AG04450 (cell line): ENCODE measurements around the gene GPX4. TPM values are rescaled to one million over a fixed set of nuclear protein-coding genes. Genes with fewer than 3 reads are reported as not detected.

Experiments used
- CTCF ChIA-PET: fragments of 300-600, 350-600 bp; formaldehyde crosslinking; extraction: SDS; loops from one replicate; lab custom pipeline; 2022; ENCODE audit warnings: antibody characterized with exemption, inconsistent platforms; lab: Charles Lee
- POLR2A ChIA-PET: fragments of 350-600 bp; formaldehyde crosslinking; extraction: SDS; loops from one replicate; lab custom pipeline; 2021; ENCODE audit warnings: antibody characterized with exemption, inconsistent platforms; lab: Yijun Ruan, JAX
- DNase-seq: peaks from one replicate; pipeline ENCODE4 v3.0.0-alpha.2; 2011; ENCODE audit warnings: low read depth, low spot score
- H3K27ac ChIP-seq: one replicate; pipeline ENCODE4 v1.5.1; 2012; ENCODE audit warnings: low read depth, low read length, control low read depth
- H3K27me3 ChIP-seq: one replicate; pipeline ENCODE4 v1.6.0; 2012; ENCODE audit warnings: low read length; ENCODE audit not compliant: control insufficient read depth, insufficient read depth
- H3K4me3 ChIP-seq: 2 replicates; pipeline ENCODE4 v1.5.1; 2011; ENCODE audit warnings: mild to moderate bottlenecking, low read depth, low read length, control low read depth
- H3K9me3 ChIP-seq: 2 replicates; pipeline ENCODE4 v1.5.1; 2012; ENCODE audit warnings: low read length; ENCODE audit not compliant: control insufficient read depth, insufficient read depth
- CTCF ChIP-seq: IDR thresholded peaks from 2 replicates; pipeline ENCODE4 v1.5.1; 2011; ENCODE audit warnings: low read depth, low read length, control low read depth, inconsistent platforms
- polyA plus RNA-seq: library from polyadenylated mRNA; depleted of rRNA; stranded (reverse); fragments of >200 nt; gene quantifications from 2 replicates; pipeline ENCODE4 v1.2.3, GENCODE V29; 2011

GPX4 gene
- polyA plus RNA-seq, 1 experiment = 627 TPM

- ChIA-PET CTCF (interaction anchor here (1.3 kb wide), 1 partner anchor 187 kb away, joined by 6 read pairs; no protein-coding TSS in a partner anchor), POLR2A (interaction anchor here (0.6 kb wide), 1 partner anchor 15 kb away, joined by 5 read pairs; no protein-coding TSS in a partner anchor)
- Histone ChIP-seq H3K27ac (no peak overlapping the region), H3K27me3 (peaks cover 2% of the 10 kb centered on the region), H3K4me3 (no peak overlapping the region), H3K9me3 (peaks cover 71% of the 10 kb centered on the region)
- no peak for DNase-seq
- TF ChIP-seq CTCF = no peak
These were observed 46.5 kb upstream of the GPX4 start for GRCh38 chr19:1057176-1057855.

- Histone ChIP-seq H3K4me3 (no peak overlapping the region), H3K9me3 (peaks cover 78% of the 10 kb centered on the region), H3K27me3 (peaks cover 2% of the 10 kb centered on the region), H3K27ac (no peak overlapping the region)
- TF ChIP-seq CTCF = no peak
- no peak for DNase-seq
- ChIA-PET POLR2A (no interaction called here), CTCF (interaction anchor here (1.3 kb wide), 1 partner anchor 186 kb away, joined by 6 read pairs; no protein-coding TSS in a partner anchor)
These were observed 45.7 kb upstream of the GPX4 start for GRCh38 chr19:1058112-1058511.

DNA sequence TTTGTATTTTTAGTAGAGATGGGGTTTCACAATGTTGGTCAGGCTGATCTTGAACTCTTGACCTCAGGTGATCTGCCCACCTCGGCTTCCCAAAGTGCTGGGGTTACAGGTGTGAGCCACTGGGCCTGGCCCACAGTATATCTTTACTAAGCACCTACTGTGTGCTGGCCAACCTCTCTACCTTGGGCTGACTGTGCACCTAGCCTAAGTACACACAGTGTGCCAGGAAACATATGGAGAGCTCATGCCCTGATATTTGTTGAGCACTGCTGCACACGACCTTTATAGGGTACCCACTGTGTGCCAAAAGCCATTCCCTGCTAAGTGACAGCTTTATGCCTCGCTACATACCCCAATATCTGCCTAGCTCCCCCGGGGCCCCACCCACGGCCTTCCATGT is 43.1 kb upstream of the GPX4 start:
- Histone ChIP-seq H3K27ac (peak overlapping the region; percentile 11), H3K4me3 (no peak overlapping the region), H3K9me3 (peaks cover 68% of the 10 kb centered on the region), H3K27me3 (peaks cover 2% of the 10 kb centered on the region)
- ChIA-PET POLR2A (no interaction called here), CTCF (no interaction called here)
- no peak for DNase-seq
- no peak for TF ChIP-seq CTCF

DNA sequence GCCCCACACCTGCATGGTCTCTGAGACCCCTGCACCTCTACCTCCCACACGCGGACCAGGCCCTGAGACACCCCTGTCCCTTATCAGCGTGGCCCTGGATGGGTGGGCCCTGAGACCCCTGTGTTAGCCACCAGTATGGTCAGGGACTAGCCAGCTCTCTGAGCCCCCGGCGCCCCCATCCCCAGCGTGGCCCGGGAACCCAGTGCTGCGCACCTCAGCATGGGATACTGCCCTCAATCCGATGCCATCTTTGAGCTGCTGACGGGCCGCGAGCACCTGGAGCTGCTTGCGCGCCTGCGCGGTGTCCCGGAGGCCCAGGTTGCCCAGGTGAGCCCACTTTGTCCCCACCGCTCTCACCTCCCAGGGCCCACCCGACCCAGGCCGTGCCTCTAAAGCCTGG is 41.8 kb upstream of the GPX4 start:
- no peak for TF ChIP-seq CTCF

DNA sequence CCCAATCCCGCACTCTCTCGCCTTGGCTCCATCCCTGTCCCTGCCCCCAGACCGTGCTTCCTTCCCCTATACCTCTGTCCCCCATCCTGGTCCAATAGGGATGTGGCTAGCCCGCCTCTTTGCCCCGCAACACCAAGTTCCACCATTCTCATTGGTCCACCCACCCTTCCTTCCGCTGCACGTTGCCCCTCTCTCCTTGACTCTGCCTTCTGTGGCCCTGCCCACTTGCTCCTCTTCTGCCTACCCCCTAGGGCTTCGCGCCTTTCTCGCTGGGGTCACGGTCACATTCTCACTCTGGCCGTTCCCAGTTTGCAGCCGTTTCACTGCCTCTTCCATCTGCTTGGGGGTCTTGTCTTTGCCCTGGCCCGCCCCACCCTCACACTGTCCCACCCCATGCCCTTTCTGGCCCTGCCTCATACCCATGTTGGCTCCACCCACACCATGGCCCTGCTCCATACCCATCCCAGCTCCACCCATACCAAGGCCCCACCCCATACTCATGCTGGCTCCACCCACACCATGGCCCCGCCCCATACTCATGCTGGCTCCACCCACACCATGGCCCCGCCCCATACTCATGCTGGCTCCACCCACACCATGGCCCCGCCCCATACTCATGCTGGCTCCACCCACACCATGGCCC is 41.3 kb upstream of the GPX4 start:
- CTCF ChIA-PET = no interaction called here
- POLR2A ChIA-PET = no interaction called here
- no peak for DNase-seq
- peaks cover 9% of the 10 kb centered on the region for H3K27me3 ChIP-seq
- H3K4me3 ChIP-seq = no peak overlapping the region
- no peak for TF ChIP-seq CTCF
- H3K27ac ChIP-seq = no peak overlapping the region
- H3K9me3 ChIP-seq = peaks cover 50% of the 10 kb centered on the region

More for the DNA sequence above, 41.8 kb upstream of the GPX4 start:
- ChIA-PET CTCF (interaction anchor here (0.7 kb wide), 1 partner anchor 21 kb away, joined by 3 read pairs; no protein-coding TSS in a partner anchor), POLR2A (no interaction called here)
- Histone ChIP-seq H3K9me3 (peaks cover 55% of the 10 kb centered on the region), H3K27me3 (peaks cover 9% of the 10 kb centered on the region), H3K27ac (no peak overlapping the region), H3K4me3 (no peak overlapping the region)
- no peak for DNase-seq
